Prostate gland (tissue), 2 donors: ENCODE measurements around the gene DNAJC17.

Source experiments
- CTCF ChIP-seq, 4 experiments: fragments of 200-600 bp in 2 of 4; fragments of 450-650 bp in 2 of 4; sonication (generic) in 2 of 4; IDR thresholded peaks; 1 replicate in 3 of 4; 2 replicates in 1 of 4; pipeline ENCODE4 v1.5.1; 2016 to 2019; ENCODE audit warnings: antibody characterized with exemption in 4 of 4, mild to moderate bottlenecking in 2 of 4, moderate library complexity in 2 of 4
- POLR2A ChIP-seq: fragments of 450-650 bp; IDR thresholded peaks from one replicate; pipeline ENCODE4 v1.6.1; 2016; ENCODE audit warnings: antibody characterized with exemption, mild to moderate bottlenecking

- TF ChIP-seq POLR2A = no peak
- TF ChIP-seq CTCF (IDR thresholded peaks at IDR 0.05) = no peak
Observed at GRCh38 chr15:40821195-40821594, 13.9 kb upstream of the DNAJC17 start.
